Ovary (tissue), 3 donors: ENCODE measurements around the gene DNAH6.

Source experiments
- EP300 ChIP-seq: sonication (generic); formaldehyde crosslinking; IDR thresholded peaks from one replicate; pipeline ENCODE4 v1.6.1; 2017; ENCODE audit warnings: antibody characterized with exemption
- POLR2A ChIP-seq: fragments of 450-650 bp; IDR thresholded peaks from one replicate; pipeline ENCODE4 v1.6.1; 2017; ENCODE audit warnings: antibody characterized with exemption, mild to moderate bottlenecking, moderate library complexity
- TF ChIP-seq, protein P1 (sequence below), 3 donors: fragments of 450-650 bp in 2 of 3; fragments of 200-600 bp in 1 of 3; IDR thresholded peaks; one replicate each; pipeline versions ENCODE4 v1.5.1 to v1.8.0; 2016 to 2022; ENCODE audit warnings: antibody characterized with exemption in 3 of 3, mild to moderate bottlenecking in 1 of 3
- donor health status: DM: no; HTN: no; CAD: no.

DNA sequence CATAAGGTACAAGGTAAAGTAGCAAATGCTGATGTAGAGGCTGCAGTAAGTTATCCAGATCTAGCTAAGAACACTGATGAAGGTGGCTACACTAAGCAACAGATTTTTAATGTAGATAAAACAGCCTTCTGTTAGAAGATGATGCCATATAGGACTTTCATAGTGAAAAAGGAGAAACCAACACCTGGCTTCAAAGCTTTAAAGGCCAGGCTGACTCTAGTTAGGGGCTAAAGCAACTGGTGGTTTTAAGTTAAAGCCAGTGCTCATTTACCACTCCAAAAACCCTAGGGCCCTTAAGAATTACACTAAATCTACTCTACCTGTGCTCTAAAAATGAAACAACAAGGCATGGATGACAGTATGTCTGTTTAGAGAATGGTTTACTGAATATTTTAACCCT, 131.0 kb downstream of the DNAH6 start:
- TF ChIP-seq, protein P1, sequence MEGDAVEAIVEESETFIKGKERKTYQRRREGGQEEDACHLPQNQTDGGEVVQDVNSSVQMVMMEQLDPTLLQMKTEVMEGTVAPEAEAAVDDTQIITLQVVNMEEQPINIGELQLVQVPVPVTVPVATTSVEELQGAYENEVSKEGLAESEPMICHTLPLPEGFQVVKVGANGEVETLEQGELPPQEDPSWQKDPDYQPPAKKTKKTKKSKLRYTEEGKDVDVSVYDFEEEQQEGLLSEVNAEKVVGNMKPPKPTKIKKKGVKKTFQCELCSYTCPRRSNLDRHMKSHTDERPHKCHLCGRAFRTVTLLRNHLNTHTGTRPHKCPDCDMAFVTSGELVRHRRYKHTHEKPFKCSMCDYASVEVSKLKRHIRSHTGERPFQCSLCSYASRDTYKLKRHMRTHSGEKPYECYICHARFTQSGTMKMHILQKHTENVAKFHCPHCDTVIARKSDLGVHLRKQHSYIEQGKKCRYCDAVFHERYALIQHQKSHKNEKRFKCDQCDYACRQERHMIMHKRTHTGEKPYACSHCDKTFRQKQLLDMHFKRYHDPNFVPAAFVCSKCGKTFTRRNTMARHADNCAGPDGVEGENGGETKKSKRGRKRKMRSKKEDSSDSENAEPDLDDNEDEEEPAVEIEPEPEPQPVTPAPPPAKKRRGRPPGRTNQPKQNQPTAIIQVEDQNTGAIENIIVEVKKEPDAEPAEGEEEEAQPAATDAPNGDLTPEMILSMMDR (IDR thresholded peaks at IDR 0.05), result no peak
- TF ChIP-seq EP300, result no peak
- no peak for TF ChIP-seq POLR2A
